PC-9 (cell line): Measurements from ENCODE around the gene AKAP13.

Experiments
- EZH2 ChIP-seq: fragments of 200-600 bp; sonication (generic); IDR thresholded peaks from 2 replicates; pipeline ENCODE4 v1.8.0; 2017; ENCODE audit warnings: antibody characterized with exemption, low read depth
- TF ChIP-seq, protein P1 (sequence below): fragments of 200-600 bp; sonication (generic); conservative IDR thresholded peaks from 2 replicates; pipeline ENCODE4 v1.6.1; 2017; ENCODE audit warnings: mixed run types, antibody characterized with exemption, mild to moderate bottlenecking, moderate library complexity

GRCh38 chr15:85795337-85796305 is 415.2 kb downstream of the AKAP13 start:
- TF ChIP-seq, protein P1, sequence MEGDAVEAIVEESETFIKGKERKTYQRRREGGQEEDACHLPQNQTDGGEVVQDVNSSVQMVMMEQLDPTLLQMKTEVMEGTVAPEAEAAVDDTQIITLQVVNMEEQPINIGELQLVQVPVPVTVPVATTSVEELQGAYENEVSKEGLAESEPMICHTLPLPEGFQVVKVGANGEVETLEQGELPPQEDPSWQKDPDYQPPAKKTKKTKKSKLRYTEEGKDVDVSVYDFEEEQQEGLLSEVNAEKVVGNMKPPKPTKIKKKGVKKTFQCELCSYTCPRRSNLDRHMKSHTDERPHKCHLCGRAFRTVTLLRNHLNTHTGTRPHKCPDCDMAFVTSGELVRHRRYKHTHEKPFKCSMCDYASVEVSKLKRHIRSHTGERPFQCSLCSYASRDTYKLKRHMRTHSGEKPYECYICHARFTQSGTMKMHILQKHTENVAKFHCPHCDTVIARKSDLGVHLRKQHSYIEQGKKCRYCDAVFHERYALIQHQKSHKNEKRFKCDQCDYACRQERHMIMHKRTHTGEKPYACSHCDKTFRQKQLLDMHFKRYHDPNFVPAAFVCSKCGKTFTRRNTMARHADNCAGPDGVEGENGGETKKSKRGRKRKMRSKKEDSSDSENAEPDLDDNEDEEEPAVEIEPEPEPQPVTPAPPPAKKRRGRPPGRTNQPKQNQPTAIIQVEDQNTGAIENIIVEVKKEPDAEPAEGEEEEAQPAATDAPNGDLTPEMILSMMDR: no peak
- no peak for TF ChIP-seq EZH2
